ENCODE data around the gene FGF7. TPM values are rescaled to one million over a fixed set of nuclear protein-coding genes. Genes with fewer than 3 reads are reported as not detected.

FGF7 gene
- 1 to 10 TPM; 1.3 to 9.0 (median 2.2) TPM for total RNA-seq
- 1 to 10 TPM; 1.0 to 1.5 (median 1.2) TPM for polyA plus RNA-seq
- long read RNA-seq, donor 1, full-length matches to known transcripts = 3 of 3 reads
- long read RNA-seq, donor 1, partial matches to known transcripts = 0 of 3 reads
- long read RNA-seq, donor 1, other reads (novel, unspliced or antisense) = 0 of 3 reads
- long read RNA-seq, donor 2, full-length matches to known transcripts = 6 of 6 reads
- long read RNA-seq, donor 2, partial matches to known transcripts = 0 of 6 reads
- long read RNA-seq, donor 2, other reads (novel, unspliced or antisense) = 0 of 6 reads

- peak within 1 kb of the TSS in 4 of 8 donors; percentile 0 to 50 (median 9) for H3K4me3 ChIP-seq
- 70 to 85% (median 77%) methylated on average over 4 of the region's 4 CpGs for WGBS, 5 donors
- no peaks in the 10 kb centered on the region for H3K36me3 ChIP-seq
- H3K27me3 ChIP-seq (replicated peaks in 1 of 7) = no peaks in the 10 kb centered on the region
- no peaks in the 10 kb centered on the region for H3K9me3 ChIP-seq
- no peak within 1 kb of the TSS for H3K27ac ChIP-seq
- TF ChIP-seq, protein P1, sequence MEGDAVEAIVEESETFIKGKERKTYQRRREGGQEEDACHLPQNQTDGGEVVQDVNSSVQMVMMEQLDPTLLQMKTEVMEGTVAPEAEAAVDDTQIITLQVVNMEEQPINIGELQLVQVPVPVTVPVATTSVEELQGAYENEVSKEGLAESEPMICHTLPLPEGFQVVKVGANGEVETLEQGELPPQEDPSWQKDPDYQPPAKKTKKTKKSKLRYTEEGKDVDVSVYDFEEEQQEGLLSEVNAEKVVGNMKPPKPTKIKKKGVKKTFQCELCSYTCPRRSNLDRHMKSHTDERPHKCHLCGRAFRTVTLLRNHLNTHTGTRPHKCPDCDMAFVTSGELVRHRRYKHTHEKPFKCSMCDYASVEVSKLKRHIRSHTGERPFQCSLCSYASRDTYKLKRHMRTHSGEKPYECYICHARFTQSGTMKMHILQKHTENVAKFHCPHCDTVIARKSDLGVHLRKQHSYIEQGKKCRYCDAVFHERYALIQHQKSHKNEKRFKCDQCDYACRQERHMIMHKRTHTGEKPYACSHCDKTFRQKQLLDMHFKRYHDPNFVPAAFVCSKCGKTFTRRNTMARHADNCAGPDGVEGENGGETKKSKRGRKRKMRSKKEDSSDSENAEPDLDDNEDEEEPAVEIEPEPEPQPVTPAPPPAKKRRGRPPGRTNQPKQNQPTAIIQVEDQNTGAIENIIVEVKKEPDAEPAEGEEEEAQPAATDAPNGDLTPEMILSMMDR (IDR thresholded peaks at IDR 0.05 in 8 of 11, conservative IDR thresholded peaks at IDR 0.05 in 3 of 11) = no peak
- TF ChIP-seq POLR2AphosphoS5 (IDR thresholded peaks at IDR 0.05) (no peak), POLR2A (IDR thresholded peaks at IDR 0.05) (no peak)
- H3K4me1 ChIP-seq = peaks cover 0 to 7% (median 2%) of the 10 kb centered on the region in 6 donors
- no peak for DNase-seq
- intact Hi-C loops (cut with DNase I; ENCODE audit: low total_unique reads) = loop anchor here (5.0 kb wide), 1 partner anchor 561 kb away; no protein-coding TSS in a partner anchor
These were observed at the start of gene FGF7 for GRCh38 chr15:49423021-49423420. Gene FGF7, plus strand, starts transcription at chr15:49423242. Its CDS starts 1,056 bp downstream, at chr15:49424298.

GRCh38 chr15:49379996-49380395 is 43.0 kb upstream of the FGF7 start:
- Histone ChIP-seq H3K27me3 (replicated peaks in 1 of 7) (no peaks in the 10 kb centered on the region), H3K36me3 (no peaks in the 10 kb centered on the region), H3K4me3 (no peak overlapping the region), H3K9me3 (no peaks in the 10 kb centered on the region), H3K27ac (no peak overlapping the region), H3K4me1 (no peaks in the 10 kb centered on the region)
- WGBS, 5 donors = 75 to 89% (median 84%) methylated on average over 4 of the region's 4 CpGs
- TF ChIP-seq POLR2A (IDR thresholded peaks at IDR 0.05) (no peak), POLR2AphosphoS5 (IDR thresholded peaks at IDR 0.05) (no peak)
- TF ChIP-seq, protein P1 (IDR thresholded peaks at IDR 0.05 in 8 of 11, conservative IDR thresholded peaks at IDR 0.05 in 3 of 11) = no peak
- DNase-seq = peak; percentile 47
- intact Hi-C loops (cut with DNase I; ENCODE audit: low total_unique reads) = no loop called here

DNA sequence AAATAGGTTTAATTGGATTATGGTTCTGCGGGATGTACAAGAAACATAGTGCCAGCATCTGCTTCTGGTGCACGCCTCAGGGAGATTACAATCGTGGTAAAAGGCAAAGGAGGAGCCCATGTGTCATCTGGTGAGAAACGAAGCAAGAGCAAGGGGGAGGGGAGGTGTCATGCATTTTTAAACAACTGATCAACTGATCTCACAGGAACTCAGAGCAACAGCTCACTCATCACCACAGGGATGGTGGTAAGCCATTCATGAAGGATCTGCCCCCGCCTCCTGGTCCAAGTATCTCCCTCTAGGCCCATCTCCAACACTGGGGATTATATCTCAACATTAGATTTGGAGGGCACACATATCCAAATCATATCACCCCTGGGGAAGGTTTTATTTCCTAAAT is 42.1 kb upstream of the FGF7 start:
- no peak overlapping the region for H3K27ac ChIP-seq
- H3K4me1 ChIP-seq = no peaks in the 10 kb centered on the region
- 77 to 89% (median 84%) methylated on average over 5 of the region's 5 CpGs for WGBS, 5 donors

GRCh38 chr15:49382394-49382793 is 40.6 kb upstream of the FGF7 start:
- no peak for DNase-seq
- Histone ChIP-seq H3K27ac (no peak overlapping the region), H3K4me3 (no peak overlapping the region), H3K4me1 (no peaks in the 10 kb centered on the region), H3K9me3 (no peaks in the 10 kb centered on the region), H3K36me3 (no peaks in the 10 kb centered on the region), H3K27me3 (replicated peaks in 1 of 7) (no peaks in the 10 kb centered on the region)
- intact Hi-C loops (cut with DNase I; ENCODE audit: low total_unique reads) = no loop called here
- no peak for TF ChIP-seq POLR2A (IDR thresholded peaks at IDR 0.05)
- no peak for TF ChIP-seq POLR2AphosphoS5 (IDR thresholded peaks at IDR 0.05)
- TF ChIP-seq, protein P1 (IDR thresholded peaks at IDR 0.05 in 8 of 11, conservative IDR thresholded peaks at IDR 0.05 in 3 of 11) = no peak

More for the DNA sequence above, 42.1 kb upstream of the FGF7 start:
- Histone ChIP-seq H3K9me3 (no peaks in the 10 kb centered on the region), H3K4me3 (no peak overlapping the region), H3K27me3 (replicated peaks in 1 of 7) (no peaks in the 10 kb centered on the region), H3K36me3 (no peaks in the 10 kb centered on the region)
- DNase-seq = no peak
- TF ChIP-seq POLR2A (IDR thresholded peaks at IDR 0.05) = no peak
- no peak for TF ChIP-seq POLR2AphosphoS5 (IDR thresholded peaks at IDR 0.05)
- TF ChIP-seq, protein P1 (IDR thresholded peaks at IDR 0.05 in 8 of 11, conservative IDR thresholded peaks at IDR 0.05 in 3 of 11) = no peak
- intact Hi-C loops (cut with DNase I; ENCODE audit: low total_unique reads) = no loop called here
